ENCODE results near the gene FREM3.
"Not testable (repeated sequence)": the region's sequence is repeated elsewhere in the genome, so short reads cannot be mapped to it uniquely, and the experiment has no call there.

FREM3 gene

GRCh38 chr4:143585548-143585947 lies 114.9 kb downstream of the FREM3 start:
- DNase-seq (ENCODE audit: low read depth in 2 of 2) = no peak

DNA sequence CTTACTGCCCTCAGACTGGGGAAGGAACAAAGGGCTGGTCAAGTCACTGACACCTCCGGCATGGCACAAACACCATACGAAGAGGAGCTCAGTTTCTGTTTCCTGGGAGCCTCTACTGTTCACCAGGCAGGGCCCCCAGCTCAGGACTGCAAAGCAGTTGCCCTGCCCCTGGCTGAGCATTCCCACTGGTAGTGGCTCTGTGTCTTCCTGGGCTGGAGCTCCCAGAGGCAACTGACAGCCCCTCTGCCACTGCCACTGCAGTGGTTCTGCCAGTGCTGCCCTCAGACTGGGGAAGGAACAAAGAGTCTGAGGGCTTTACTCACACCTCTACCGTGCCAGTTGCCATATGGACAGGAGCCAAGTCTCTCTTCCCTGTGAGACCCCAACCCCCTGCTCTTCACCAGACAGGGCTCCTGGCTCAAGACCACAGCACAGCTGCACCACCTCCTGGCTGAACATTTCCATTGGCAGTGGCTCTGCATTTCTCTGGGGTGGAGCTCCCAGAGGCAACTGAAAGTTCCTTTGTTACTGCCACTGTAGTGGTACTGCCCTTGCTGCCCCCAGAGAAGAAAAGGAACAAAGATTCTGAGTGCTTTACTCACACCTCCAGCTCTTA lies 119.0 kb downstream of the FREM3 start:
- DNase-seq (ENCODE audit: low read depth in 2 of 2) = no peak

DNA sequence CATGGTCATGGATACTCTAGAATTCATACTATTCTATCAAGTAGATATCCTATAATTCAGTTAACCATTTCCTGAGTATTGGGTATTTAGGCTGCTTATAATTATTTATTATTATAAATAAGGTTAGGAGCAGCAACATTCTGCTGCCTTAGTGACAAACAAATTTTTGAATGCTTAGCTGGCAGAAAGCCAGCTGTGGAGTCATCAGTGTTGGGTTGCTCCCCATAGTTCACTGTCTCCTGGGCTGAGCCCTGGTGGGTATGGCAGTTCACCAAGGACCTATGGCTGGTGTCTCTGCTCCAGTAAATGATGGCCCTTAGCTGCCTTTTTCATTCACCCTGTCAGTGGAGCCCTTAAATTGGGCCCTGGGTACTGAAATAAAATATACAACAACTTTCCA lies 125.1 kb downstream of the FREM3 start:
- DNase-seq (ENCODE audit: low read depth in 2 of 2) = no peak

DNA sequence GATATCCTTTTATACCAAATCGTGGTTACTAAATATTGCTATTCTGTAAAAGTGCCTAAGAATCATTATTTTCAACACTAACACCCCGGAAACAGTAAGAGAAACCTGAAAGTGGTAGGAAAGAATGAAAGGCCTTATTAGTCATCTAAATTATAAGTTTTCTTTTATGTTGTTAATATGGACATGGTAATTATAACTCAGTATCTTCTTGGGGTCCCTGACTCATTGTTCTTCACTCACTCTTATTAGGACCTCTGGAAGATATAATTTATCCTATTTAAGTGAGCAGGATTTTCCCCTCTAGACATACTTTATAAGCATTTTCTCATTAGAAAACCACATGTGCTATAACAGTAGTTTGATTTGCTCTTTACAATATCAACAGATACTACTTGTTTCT lies 136.0 kb downstream of the FREM3 start:
- no peak for DNase-seq (ENCODE audit: low read depth in 2 of 2)

DNA sequence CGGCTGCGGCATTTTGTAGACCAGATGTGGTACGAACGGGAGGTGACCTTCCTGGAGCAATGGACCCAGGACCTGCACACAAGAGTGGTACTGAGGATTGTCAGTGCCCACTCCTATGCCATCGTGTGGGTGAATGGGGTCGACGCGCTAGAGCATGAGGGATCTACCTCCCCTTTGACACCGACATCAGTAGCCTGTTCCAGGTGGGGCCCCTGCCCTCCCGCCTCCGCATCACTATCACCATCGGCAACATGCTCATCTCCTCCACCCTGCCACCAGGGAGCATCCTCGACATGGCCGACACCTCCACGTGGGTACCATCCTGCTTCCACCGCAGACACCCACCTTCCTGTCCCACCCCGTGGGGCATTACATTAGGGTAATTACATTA lies 140.7 kb downstream of the FREM3 start:
- DNase-seq (ENCODE audit: low read depth in 2 of 2) = peak in 1 of 2 donors; percentile 33

GRCh38 chr4:143558823-143559756 lies 141.4 kb downstream of the FREM3 start:
- peak; percentile 36 to 61 for DNase-seq (ENCODE audit: low read depth in 2 of 2)

DNA sequence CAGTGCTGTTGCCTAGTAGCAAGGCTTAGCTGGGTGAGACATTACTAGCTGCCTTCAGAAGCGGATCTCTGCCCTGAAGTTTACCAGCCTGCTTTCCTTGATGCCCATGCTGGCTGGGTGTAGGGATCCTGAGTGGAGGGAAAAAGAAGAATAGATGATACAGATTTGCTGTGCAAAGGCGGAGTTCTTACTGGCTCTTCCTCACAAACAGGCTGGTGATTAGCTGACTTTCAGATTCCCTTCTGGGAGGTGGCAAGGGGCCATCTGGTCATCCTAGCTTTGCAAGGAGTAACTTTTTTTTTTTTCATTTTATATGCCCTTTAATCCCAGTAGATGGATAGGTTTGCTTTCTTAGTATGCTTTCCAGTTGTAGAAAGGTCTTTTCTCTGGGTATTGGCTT lies 142.2 kb downstream of the FREM3 start:
- DNase-seq (ENCODE audit: low read depth in 2 of 2) = no peak

GRCh38 chr4:143555676-143556075 lies 144.8 kb downstream of the FREM3 start:
- DNase-seq (ENCODE audit: low read depth in 2 of 2) = no peak

- no peak for DNase-seq (ENCODE audit: low read depth in 2 of 2)
Observed at GRCh38 chr4:143554728-143555597, 145.5 kb downstream of the FREM3 start.

DNA sequence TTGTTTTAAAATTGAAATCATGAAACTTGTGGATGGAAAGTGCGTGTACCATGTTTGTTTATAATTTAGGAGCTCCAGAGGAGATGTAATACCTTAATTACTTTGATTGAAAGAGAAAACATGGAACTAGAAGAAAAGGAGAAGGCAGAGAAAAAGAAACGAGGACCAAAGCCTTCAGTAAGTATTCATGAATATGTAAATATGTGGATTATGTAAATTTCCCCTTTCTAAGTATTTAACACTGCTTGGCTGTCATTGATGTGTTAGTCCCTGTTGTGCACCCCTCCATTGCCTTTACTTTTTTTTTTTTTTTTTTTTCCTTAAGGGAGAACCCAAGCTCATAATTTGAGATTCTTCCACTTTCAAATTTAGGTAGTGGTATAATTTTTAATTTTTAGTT lies 150.5 kb downstream of the FREM3 start:
- DNase-seq (ENCODE audit: low read depth in 2 of 2) = no peak

GRCh38 chr4:143539670-143540023 lies 160.8 kb downstream of the FREM3 start:
- no peak for DNase-seq (ENCODE audit: low read depth in 2 of 2)

- no peak for DNase-seq (ENCODE audit: low read depth in 2 of 2)
Observed at GRCh38 chr4:143538979-143539669, 161.4 kb downstream of the FREM3 start.

DNA sequence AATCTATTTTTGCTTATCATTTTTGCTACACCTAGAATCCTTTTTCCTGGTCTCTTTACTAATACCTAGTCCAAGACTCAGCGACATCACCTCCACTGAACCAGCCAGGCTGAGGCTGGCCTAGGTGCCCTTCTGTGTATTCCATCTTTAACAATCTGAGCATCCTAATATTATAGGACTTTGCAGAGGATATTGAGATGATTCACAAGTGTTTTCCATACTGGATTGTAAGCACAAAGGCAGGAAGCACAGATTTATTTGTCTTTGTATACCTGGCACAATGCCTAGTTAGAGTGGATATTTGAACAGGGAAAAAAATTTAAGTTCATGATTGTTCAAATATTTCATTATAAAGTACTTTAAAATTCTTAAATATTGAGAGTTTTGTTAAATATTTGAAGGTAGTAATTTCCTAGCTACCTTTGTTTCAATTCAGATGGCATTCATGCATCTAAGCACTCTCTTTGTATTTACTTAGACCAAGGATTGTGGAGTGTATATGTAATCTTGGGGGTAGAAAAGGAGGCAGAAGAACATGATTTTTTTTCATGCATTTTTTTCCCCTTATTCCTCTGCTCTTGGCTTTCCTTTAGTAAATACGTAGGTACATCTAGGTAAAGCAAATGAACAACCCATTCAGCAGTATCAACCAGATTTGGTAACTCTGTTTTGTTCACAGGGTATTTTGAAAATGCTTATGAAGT lies 168.5 kb downstream of the FREM3 start:
- DNase-seq (ENCODE audit: low read depth in 2 of 2) = no peak

DNA sequence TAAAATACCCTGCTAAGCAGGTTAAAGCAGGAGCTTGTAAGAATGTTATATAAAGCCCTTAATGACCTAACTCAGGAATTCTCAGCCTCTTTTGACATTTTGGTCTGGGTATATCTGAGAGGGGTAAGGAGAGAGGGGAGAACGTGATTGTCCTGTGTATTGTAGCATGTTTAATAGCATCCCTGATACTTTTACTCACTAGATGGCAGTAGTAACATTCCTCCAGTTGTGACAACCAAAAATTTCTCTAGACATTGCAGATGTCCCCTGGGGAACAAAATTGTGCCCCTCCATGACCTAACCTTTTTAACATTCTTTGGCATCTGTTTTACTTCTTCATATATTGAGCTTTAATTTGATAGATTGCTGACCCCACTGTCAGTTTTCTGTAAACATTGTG lies 169.1 kb downstream of the FREM3 start:
- DNase-seq (ENCODE audit: low read depth in 2 of 2) = no peak

- DNase-seq (ENCODE audit: low read depth in 2 of 2) = not testable (repeated sequence)
Observed at GRCh38 chr4:143528046-143528445, 172.4 kb downstream of the FREM3 start.

Data from activated CD8-positive, alpha-beta memory T cell treated with anti-CD3 and anti-CD28 coated beads for 4 hours (primary cell).